OCI-M2 (cell line): ENCODE results near the gene PRODH2.
"Not testable (repeated sequence)": the region's sequence is repeated elsewhere in the genome, so short reads cannot be mapped to it uniquely, and the experiment has no call there.

Experiments used
- DNase-seq: peaks from one replicate; lab custom pipeline; 2025; ENCODE audit not compliant: unreplicated experiment; lab: John Stamatoyannopoulos, UW

The PRODH2 gene

GRCh38 chr19:35843676-35844481 is 31.2 kb upstream of the PRODH2 start:
- no peak for DNase-seq

- no peak for DNase-seq
Measured at GRCh38 chr19:35842666-35843272, 30.1 kb upstream of the PRODH2 start.

- DNase-seq, result no peak
Measured at GRCh38 chr19:35841961-35842595, 29.4 kb upstream of the PRODH2 start.

- not testable (repeated sequence) for DNase-seq
Measured at GRCh38 chr19:35836096-35836495, 23.5 kb upstream of the PRODH2 start.

- DNase-seq, result no peak
Measured at GRCh38 chr19:35833972-35834371, 21.3 kb upstream of the PRODH2 start.

- DNase-seq, result no peak
Measured at GRCh38 chr19:35832054-35832453, 19.4 kb upstream of the PRODH2 start.

- DNase-seq, result no peak
Measured at GRCh38 chr19:35830986-35831385, 18.3 kb upstream of the PRODH2 start.

- peak; percentile 95 for DNase-seq
Measured at GRCh38 chr19:35828692-35829301, 16.2 kb upstream of the PRODH2 start.

GRCh38 chr19:35824150-35824549 is 11.5 kb upstream of the PRODH2 start:
- DNase-seq, result no peak

- DNase-seq, result peak; percentile 89
Measured at GRCh38 chr19:35822579-35822978, 9.9 kb upstream of the PRODH2 start.

GRCh38 chr19:35818445-35818844 is 5.8 kb upstream of the PRODH2 start:
- no peak for DNase-seq

- no peak for DNase-seq
Measured at GRCh38 chr19:35816846-35817245, 4.2 kb upstream of the PRODH2 start.

GRCh38 chr19:35816262-35816661 is 3.6 kb upstream of the PRODH2 start:
- no peak for DNase-seq

- DNase-seq, result no peak
Measured at GRCh38 chr19:35813043-35813890, 622 bp upstream of the PRODH2 start.

GRCh38 chr19:35811317-35812219 is 1.1 kb downstream of the PRODH2 start:
- DNase-seq, result no peak

GRCh38 chr19:35807633-35808032 is 5.0 kb downstream of the PRODH2 start:
- no peak for DNase-seq

GRCh38 chr19:35806597-35806996 is 6.0 kb downstream of the PRODH2 start:
- DNase-seq, result no peak

GRCh38 chr19:35805526-35806102 is 7.0 kb downstream of the PRODH2 start:
- DNase-seq, result no peak

- DNase-seq, result no peak
Measured at GRCh38 chr19:35801828-35802227, 10.8 kb downstream of the PRODH2 start.
